Glutamatergic neuron (in vitro differentiated cells): ENCODE results near the gene NOXA1. TPM values are rescaled to one million over a fixed set of nuclear protein-coding genes. Genes with fewer than 3 reads are reported as not detected.

Experiments used
- DNase-seq: peaks from one replicate; pipeline ENCODE4 v3.0.0; 2022
- H3K27ac Mint-ChIP-seq: one replicate; pipeline ENCODE4 v1.8.0; 2020; ENCODE audit warnings: mild to moderate bottlenecking, mixed read lengths, inconsistent platforms; ENCODE audit not compliant: unreplicated experiment
- H3K27me3 Mint-ChIP-seq: one replicate; pipeline ENCODE4 v1.8.0; 2020; ENCODE audit warnings: mild to moderate bottlenecking, moderate library complexity, mixed read lengths, inconsistent platforms; ENCODE audit not compliant: unreplicated experiment
- H3K36me3 Mint-ChIP-seq: one replicate; pipeline ENCODE4 v1.8.0; 2020; ENCODE audit warnings: mild to moderate bottlenecking, mixed read lengths, inconsistent platforms; ENCODE audit not compliant: unreplicated experiment
- H3K4me1 Mint-ChIP-seq: one replicate; pipeline ENCODE4 v1.8.0; 2020; ENCODE audit warnings: mild to moderate bottlenecking, low read depth, mixed read lengths, inconsistent platforms; ENCODE audit not compliant: unreplicated experiment
- H3K4me3 Mint-ChIP-seq: one replicate; pipeline ENCODE4 v1.8.0; 2020; ENCODE audit warnings: mild to moderate bottlenecking, mixed read lengths, inconsistent platforms; ENCODE audit not compliant: unreplicated experiment
- H3K9me3 Mint-ChIP-seq: one replicate; pipeline ENCODE4 v1.8.0; 2020; ENCODE audit warnings: mild to moderate bottlenecking, moderate library complexity, mixed read lengths, inconsistent platforms; ENCODE audit not compliant: unreplicated experiment
- total RNA-seq: library from RNA; stranded (reverse); fragmentation: NEBNext Ultra II Directional; extraction: Animal tissue kit (Norgen Biotek cat#: 25700); gene quantifications from one replicate; pipeline ENCODE4 v1.2.1, GENCODE V29; 2021; ENCODE audit not compliant: unreplicated experiment
- TF ChIP-seq, protein P1 (sequence below): fragments of 200-600 bp; sonication (generic); IDR thresholded peaks from one replicate; pipeline ENCODE4 v1.5.0; 2021; ENCODE audit not compliant: partially characterized antibody, unreplicated experiment

The NOXA1 gene
- total RNA-seq, 1 donor from 2014 or later = 2.6 TPM

DNA sequence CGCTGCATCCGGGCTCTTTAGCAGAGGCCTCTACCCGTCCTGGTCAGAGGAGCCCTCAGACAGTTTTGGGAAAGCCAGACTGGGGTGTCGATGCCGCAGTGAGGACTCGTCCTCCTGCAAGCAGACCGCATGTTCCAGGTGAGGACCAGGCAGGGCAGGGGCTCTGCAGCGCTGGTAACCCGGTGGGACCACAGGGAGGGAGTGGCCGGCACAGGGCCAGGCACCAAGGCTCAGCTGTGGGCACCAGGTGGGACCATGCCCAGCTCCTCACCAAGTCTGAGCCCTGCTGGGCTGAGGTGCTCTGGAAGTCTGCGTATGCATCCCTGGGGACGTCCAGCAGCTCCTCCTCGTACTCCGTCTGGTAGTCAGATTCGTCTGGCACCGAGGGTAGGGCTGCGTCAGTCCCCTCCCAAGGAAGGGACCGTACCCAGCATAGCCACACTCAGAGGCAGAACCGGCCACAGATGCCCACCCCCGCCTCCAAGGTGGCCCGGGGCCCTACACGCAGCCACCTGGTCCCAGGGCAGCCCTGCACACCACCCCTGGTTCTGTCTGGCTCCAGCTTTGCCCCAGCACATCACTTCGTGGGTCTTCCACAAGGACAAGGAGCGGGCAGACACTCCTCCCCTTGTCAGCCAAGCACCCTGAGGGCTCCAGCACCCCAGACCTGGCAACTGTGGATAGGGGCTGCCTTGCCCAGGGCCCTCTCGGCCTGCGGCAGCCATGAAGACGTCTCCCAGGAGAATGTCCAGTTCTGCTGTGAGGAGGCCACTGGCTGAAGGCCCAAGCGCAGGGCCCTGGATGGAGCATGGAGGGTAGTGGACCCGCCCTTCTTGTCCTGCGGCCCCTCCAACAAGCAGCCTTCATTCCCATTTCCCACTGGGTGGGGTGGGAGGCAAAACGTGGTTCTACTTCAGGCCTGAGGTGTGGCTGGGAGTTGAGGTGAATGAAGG, 37.4 kb downstream of the NOXA1 start:
- Mint-ChIP-seq H3K36me3 (no peaks in the 10 kb centered on the region), H3K4me1 (peaks cover 4% of the 10 kb centered on the region), H3K9me3 (peaks cover 3% of the 10 kb centered on the region), H3K27me3 (no peaks in the 10 kb centered on the region), H3K4me3 (no peak overlapping the region), H3K27ac (no peak overlapping the region)
- peak; percentile 21 for DNase-seq
- TF ChIP-seq, protein P1, sequence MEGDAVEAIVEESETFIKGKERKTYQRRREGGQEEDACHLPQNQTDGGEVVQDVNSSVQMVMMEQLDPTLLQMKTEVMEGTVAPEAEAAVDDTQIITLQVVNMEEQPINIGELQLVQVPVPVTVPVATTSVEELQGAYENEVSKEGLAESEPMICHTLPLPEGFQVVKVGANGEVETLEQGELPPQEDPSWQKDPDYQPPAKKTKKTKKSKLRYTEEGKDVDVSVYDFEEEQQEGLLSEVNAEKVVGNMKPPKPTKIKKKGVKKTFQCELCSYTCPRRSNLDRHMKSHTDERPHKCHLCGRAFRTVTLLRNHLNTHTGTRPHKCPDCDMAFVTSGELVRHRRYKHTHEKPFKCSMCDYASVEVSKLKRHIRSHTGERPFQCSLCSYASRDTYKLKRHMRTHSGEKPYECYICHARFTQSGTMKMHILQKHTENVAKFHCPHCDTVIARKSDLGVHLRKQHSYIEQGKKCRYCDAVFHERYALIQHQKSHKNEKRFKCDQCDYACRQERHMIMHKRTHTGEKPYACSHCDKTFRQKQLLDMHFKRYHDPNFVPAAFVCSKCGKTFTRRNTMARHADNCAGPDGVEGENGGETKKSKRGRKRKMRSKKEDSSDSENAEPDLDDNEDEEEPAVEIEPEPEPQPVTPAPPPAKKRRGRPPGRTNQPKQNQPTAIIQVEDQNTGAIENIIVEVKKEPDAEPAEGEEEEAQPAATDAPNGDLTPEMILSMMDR = no peak

DNA sequence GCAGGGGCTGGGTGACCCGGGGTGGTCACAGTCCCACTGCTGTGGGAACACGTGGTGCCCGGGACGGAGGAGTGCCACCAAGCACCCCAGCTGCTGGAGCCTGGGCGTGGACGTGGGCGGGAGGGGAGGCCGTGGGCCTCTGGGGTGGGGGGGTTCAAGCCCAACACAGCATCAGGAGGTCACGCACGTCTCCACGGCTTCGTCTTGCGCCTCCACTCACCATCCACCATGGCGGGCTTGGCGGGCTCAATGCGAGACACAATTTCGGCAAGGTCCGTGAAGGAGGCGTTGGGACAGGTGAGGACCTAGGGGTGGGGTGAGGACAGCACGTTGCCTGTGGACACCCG, 38.1 kb downstream of the NOXA1 start:
- Mint-ChIP-seq H3K4me3 (no peak overlapping the region), H3K9me3 (peaks cover 9% of the 10 kb centered on the region), H3K27ac (no peak overlapping the region), H3K4me1 (peaks cover 4% of the 10 kb centered on the region), H3K36me3 (peaks cover 5% of the 10 kb centered on the region), H3K27me3 (peaks cover 5% of the 10 kb centered on the region)
- no peak for DNase-seq
- TF ChIP-seq, protein P1 = no peak

DNA sequence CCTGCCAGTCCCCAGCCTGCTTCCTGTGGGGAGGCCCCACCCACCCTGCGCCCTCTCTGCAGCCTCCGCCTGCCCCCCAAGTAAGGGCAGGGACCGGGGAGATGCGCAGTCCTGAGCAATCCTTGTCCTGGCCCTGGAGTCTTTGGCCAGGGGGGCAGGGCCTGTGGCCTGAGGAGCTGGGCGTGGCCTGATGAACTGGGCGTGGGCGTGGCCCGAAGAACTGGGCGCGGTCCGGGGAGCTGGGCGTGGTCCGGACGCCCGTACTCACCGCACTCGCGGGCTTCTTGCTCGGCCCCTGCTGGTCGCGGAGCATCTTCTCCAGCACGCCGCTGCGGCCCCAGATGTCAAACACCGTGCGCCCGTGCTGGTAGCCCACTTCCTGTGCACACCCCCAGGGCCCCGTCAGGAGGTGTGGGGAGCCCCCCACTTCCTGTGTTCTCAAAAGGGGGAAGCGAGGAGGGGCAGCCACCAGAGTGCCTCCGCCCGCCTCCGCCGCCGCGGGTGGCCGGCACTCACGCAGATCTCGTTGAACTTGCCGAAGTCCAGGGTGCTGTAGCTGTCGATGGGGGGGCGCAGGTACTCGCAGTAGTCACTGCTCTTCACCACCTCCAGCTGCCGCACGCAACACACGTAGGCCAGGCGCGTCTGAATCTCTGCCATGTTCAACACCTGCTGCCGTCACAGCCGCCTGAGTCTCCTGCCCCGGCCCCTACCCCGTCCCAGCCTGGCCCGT, 38.6 kb downstream of the NOXA1 start:
- H3K4me3 Mint-ChIP-seq = no peak overlapping the region
- H3K9me3 Mint-ChIP-seq = peaks cover 8% of the 10 kb centered on the region
- DNase-seq = peak; percentile 22
- peaks cover 5% of the 10 kb centered on the region for H3K27me3 Mint-ChIP-seq
- peaks cover 2% of the 10 kb centered on the region for H3K4me1 Mint-ChIP-seq
- peaks cover 6% of the 10 kb centered on the region for H3K36me3 Mint-ChIP-seq
- no peak overlapping the region for H3K27ac Mint-ChIP-seq
- TF ChIP-seq, protein P1 = no peak

DNA sequence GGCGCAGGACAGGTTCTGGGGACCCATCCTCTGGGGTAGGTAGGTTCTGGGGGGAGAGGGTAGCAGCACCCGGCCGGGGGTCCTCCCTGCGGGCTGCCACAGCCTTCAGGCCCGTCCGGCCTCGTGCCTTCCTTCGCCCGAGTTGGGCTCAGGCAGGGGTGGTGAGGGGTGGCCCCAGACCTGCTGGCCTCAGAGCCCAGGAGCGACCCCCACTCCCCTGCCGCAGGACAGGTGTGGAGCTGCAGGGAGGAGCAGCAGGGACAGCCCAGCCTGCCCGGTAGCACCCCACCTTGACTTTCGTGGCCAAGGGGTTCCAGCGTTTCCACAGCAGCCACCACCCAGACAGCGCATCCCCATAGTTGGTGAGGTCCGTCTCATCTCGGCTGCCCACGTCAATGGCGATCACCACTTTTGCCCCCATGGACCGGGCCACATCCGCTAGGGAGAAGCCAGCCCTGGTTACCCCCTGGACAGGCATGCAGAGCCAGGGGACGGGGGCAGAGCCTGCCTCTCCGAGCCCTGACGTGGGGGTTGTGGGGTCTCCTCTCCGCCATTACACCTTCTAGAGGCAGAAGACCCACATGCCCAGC, 39.3 kb downstream of the NOXA1 start:
- no peak overlapping the region for H3K4me3 Mint-ChIP-seq

More for the DNA sequence above, 39.3 kb downstream of the NOXA1 start:
- DNase-seq = no peak
- Mint-ChIP-seq H3K27me3 (peaks cover 5% of the 10 kb centered on the region), H3K27ac (no peak overlapping the region), H3K36me3 (peaks cover 6% of the 10 kb centered on the region), H3K4me1 (peaks cover 2% of the 10 kb centered on the region), H3K9me3 (peaks cover 8% of the 10 kb centered on the region)
- TF ChIP-seq, protein P1 = no peak
